Adrenal gland (tissue), 5 donors: Measurements from ENCODE around the gene TENT5C.

Source experiments
- POLR2A ChIP-seq, 2 donors: fragments of 450-650 bp; IDR thresholded peaks; one replicate each; pipeline ENCODE4 v1.6.1; 2017; ENCODE audit warnings: antibody characterized with exemption in 2 of 2, mild to moderate bottlenecking in 2 of 2, moderate library complexity in 1 of 2
- TF ChIP-seq, protein P1 (sequence below), 6 experiments: fragments of 450-650 bp in 4 of 6; fragments of 200-600 bp in 2 of 6; sonication (generic) in 1 of 6; IDR thresholded peaks; 1 replicate in 5 of 6; 2 replicates in 1 of 6; pipeline versions ENCODE4 v1.5.1 to v1.8.0; 2016 to 2021; ENCODE audit warnings: antibody characterized with exemption in 6 of 6, mild to moderate bottlenecking in 2 of 6, moderate library complexity in 1 of 6
- donor health status: DM: no; HTN: no; CAD: no.

DNA sequence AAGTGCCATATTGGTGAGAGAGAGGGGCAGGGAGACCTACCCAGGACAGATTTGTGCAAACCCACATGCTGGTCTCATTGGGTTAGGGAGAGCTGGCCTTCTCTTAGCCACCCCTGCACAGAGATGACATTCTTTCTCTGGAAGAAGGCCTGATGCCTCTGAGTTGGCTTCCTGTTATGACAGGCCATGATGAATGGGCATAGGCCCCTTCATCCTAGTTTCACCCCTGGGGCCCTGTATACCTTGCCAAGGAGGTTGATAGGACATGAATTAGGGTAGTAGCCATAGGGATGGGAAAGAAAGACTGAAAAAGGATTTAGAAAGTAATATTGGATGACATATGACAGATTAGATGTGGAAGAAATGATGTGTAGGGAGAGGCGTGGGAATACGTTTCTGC is 46.6 kb downstream of the TENT5C start:
- TF ChIP-seq POLR2A (IDR thresholded peaks at IDR 0.05), result no peak
- TF ChIP-seq, protein P1, sequence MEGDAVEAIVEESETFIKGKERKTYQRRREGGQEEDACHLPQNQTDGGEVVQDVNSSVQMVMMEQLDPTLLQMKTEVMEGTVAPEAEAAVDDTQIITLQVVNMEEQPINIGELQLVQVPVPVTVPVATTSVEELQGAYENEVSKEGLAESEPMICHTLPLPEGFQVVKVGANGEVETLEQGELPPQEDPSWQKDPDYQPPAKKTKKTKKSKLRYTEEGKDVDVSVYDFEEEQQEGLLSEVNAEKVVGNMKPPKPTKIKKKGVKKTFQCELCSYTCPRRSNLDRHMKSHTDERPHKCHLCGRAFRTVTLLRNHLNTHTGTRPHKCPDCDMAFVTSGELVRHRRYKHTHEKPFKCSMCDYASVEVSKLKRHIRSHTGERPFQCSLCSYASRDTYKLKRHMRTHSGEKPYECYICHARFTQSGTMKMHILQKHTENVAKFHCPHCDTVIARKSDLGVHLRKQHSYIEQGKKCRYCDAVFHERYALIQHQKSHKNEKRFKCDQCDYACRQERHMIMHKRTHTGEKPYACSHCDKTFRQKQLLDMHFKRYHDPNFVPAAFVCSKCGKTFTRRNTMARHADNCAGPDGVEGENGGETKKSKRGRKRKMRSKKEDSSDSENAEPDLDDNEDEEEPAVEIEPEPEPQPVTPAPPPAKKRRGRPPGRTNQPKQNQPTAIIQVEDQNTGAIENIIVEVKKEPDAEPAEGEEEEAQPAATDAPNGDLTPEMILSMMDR (IDR thresholded peaks at IDR 0.05), result no peak
